Subcutaneous adipose tissue (tissue), 4 donors: ENCODE measurements around the gene SNX11. TPM values are rescaled to one million over a fixed set of nuclear protein-coding genes. Genes with fewer than 3 reads are reported as not detected.

Source experiments
- CTCF ChIP-seq: fragments of 450-650 bp; IDR thresholded peaks from one replicate; pipeline ENCODE4 v1.5.1; 2016; ENCODE audit warnings: low read depth, mild to moderate bottlenecking, control low read depth, antibody characterized with exemption, moderate library complexity
- small RNA-seq: library from RNA; depleted of rRNA; stranded (forward); fragments of <200 nt; gene quantifications from one replicate; pipeline ENCODE3, GENCODE V24; 2016
- total RNA-seq, 4 donors: library from RNA; depleted of rRNA; stranded (reverse); fragments of >200 nt; gene quantifications; one replicate each; pipeline ENCODE4 v1.1.0, GENCODE V29; 2016

Gene SNX11
- total RNA-seq, 4 donors from 2014 or later, result 11.9 to 30.9 (median 15.2) TPM

GRCh38 chr17:48161127-48161905 lies 53.8 kb downstream of the SNX11 start:
- no peak for TF ChIP-seq CTCF

- TF ChIP-seq CTCF, result no peak
Measured at GRCh38 chr17:48162306-48162934, 54.9 kb downstream of the SNX11 start.

GRCh38 chr17:48162946-48163506 lies 55.5 kb downstream of the SNX11 start:
- TF ChIP-seq CTCF, result no peak

DNA sequence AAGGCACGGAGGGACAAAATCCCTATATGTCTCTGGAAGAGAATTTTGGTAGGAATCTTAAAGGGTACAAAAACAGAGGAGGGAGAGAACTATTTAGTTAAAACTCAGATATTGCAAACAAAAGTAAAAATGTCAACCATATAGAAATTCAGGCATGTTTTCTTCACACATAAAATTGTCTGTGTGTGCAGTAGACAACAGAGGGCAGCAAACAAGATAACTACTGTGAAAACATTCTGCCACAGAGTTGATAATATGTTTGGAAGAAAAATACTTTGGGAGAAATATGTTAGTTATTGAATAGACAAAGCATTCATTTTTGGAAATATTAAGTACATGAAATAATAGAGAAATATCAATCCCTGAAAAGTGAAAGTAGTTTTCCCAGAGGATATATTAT lies 56.2 kb downstream of the SNX11 start:
- TF ChIP-seq CTCF, result no peak

DNA sequence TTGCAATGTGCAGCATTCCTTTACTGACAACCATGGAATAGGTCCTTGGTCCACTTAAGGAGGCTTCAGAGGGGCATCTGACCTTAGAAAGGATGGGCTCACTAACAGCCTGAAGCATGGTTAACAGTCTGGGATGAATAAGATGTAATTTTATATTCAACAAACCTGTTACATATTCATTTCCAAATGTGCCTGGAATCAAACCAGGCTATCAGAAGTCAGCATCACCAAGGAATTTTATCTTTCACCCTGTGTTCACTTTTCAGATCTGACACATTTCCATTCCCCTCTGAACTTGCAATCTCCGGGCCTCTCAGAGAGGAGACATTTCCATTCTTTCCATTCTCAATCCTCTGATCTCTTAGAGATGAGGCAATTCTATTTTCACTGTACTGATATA lies 62.4 kb downstream of the SNX11 start:
- TF ChIP-seq CTCF, result no peak

Small RNA genes within 50 kb of the gene (small RNA-seq; reads per million reads assigned to genes)
- not detected for gene AC004477.2
- gene MIR1203, result not detected
- not detected for gene RNU6-1201P

Other genes with a start within 250 kb of the SNX11 start
- gene SP2, start 211.5 kb upstream of the SNX11 start, total RNA-seq, result 1 to 10 TPM; 2.2 to 9.2 (median 5.9) TPM
- 10 to 100 TPM; 22.9 to 34.7 (median 27.4) TPM for gene PNPO, start 166.2 kb upstream of the SNX11 start, total RNA-seq
- gene PRR15L, start 149.9 kb upstream of the SNX11 start, total RNA-seq, result under 1 TPM in 1 of 4 donors, not detected in 3; 0.49 TPM
- 100 to 1,000 TPM in 3 of 4 donors, 10 to 100 TPM in 1; 77.8 to 148 (median 136) TPM for gene CDK5RAP3, start 136.7 kb upstream of the SNX11 start, total RNA-seq
- gene COPZ2, start 70.0 kb upstream of the SNX11 start, total RNA-seq, result 100 to 1,000 TPM in 1 of 4 donors, 10 to 100 TPM in 3; 54.1 to 103 (median 76.9) TPM
- gene NFE2L1, start 59.4 kb upstream of the SNX11 start, total RNA-seq, result 100 to 1,000 TPM; 176 to 405 (median 216) TPM
- 10 to 100 TPM; 21.1 to 32.8 (median 27.9) TPM for gene CBX1, start 6.3 kb upstream of the SNX11 start, total RNA-seq